Hematopoietic multipotent progenitor cell treated with erythropoietin and hydrocortisone succinate and interleukin-3 and kit ligand, for 8 days (in vitro differentiated cells): ENCODE results near the gene UPK1A.

Experiments
- DNase-seq: peaks from one replicate; pipeline ENCODE4 v3.0.0-alpha.2; 2015

The UPK1A gene

GRCh38 chr19:35666251-35666913 lies at the start of gene UPK1A:
TSS of gene UPK1A (plus strand) at chr19:35666517. CDS start at chr19:35666813, 296 bp downstream.
- no peak for DNase-seq

GRCh38 chr19:35618857-35619256 lies 47.5 kb upstream of the UPK1A start:
- DNase-seq: no peak

GRCh38 chr19:35619290-35619923 lies 46.9 kb upstream of the UPK1A start:
- no peak for DNase-seq

- no peak for DNase-seq
These were observed 46.3 kb upstream of the UPK1A start for GRCh38 chr19:35620001-35620400.

- no peak for DNase-seq
These were observed 44.6 kb upstream of the UPK1A start for GRCh38 chr19:35621708-35622107.

- DNase-seq: no peak
These were observed 43.6 kb upstream of the UPK1A start for GRCh38 chr19:35622750-35623149.

GRCh38 chr19:35623327-35624010 lies 42.8 kb upstream of the UPK1A start:
- DNase-seq: no peak

- no peak for DNase-seq
These were observed 38.1 kb upstream of the UPK1A start for GRCh38 chr19:35628264-35628564.

GRCh38 chr19:35628565-35629331 lies 37.6 kb upstream of the UPK1A start, which contains the start of gene RBM42:
TSS of gene RBM42 (plus strand) at chr19:35629036. CDS start at chr19:35629154, 118 bp downstream.
- DNase-seq: peak; percentile 100

- no peak for DNase-seq
These were observed 37.0 kb upstream of the UPK1A start for GRCh38 chr19:35629332-35629633.

GRCh38 chr19:35633727-35634440 lies 32.4 kb upstream of the UPK1A start:
- no peak for DNase-seq

- no peak for DNase-seq
These were observed 29.7 kb upstream of the UPK1A start for GRCh38 chr19:35636651-35637050.

GRCh38 chr19:35637165-35637564 lies 29.2 kb upstream of the UPK1A start:
- no peak for DNase-seq

- DNase-seq: no peak
These were observed 27.0 kb upstream of the UPK1A start for GRCh38 chr19:35639321-35639639.

- no peak for DNase-seq
These were observed 26.5 kb upstream of the UPK1A start for GRCh38 chr19:35639863-35640262.

GRCh38 chr19:35641515-35642151 lies 24.7 kb upstream of the UPK1A start, which contains the start of gene ETV2:
TSS of gene ETV2 (plus strand) at chr19:35641745. CDS start at chr19:35642461, 716 bp downstream.
- DNase-seq: peak; percentile 70

GRCh38 chr19:35642312-35642711 lies 24.0 kb upstream of the UPK1A start:
- no peak for DNase-seq

- no peak for DNase-seq
These were observed 23.5 kb upstream of the UPK1A start for GRCh38 chr19:35642798-35643254.

- peak; percentile 83 for DNase-seq
These were observed 22.8 kb upstream of the UPK1A start for GRCh38 chr19:35643255-35644205.

GRCh38 chr19:35644206-35644986 lies 21.9 kb upstream of the UPK1A start:
- peak; percentile 97 for DNase-seq
